Mesodermal cell (in vitro differentiated cells): ENCODE measurements around the gene RPF1.

Source experiments
- H3K27ac ChIP-seq: 2 replicates; pipeline ENCODE4 v1.7.0; 2013; ENCODE audit warnings: mild to moderate bottlenecking, low read depth, low read length, moderate library complexity; ENCODE audit not compliant: severe bottlenecking
- H3K36me3 ChIP-seq: 2 replicates; pipeline ENCODE4 v1.7.1; 2013; ENCODE audit warnings: mild to moderate bottlenecking, low read length, moderate library complexity; ENCODE audit not compliant: control insufficient read depth, insufficient read depth
- H3K4me1 ChIP-seq: one replicate; pipeline ENCODE4 v1.7.1; 2013; ENCODE audit warnings: mild to moderate bottlenecking, low read length; ENCODE audit not compliant: insufficient read depth, control insufficient read depth, poor library complexity, severe bottlenecking
- H3K4me3 ChIP-seq: 2 replicates; pipeline ENCODE4 v1.7.0; 2013; ENCODE audit warnings: low read length, control low read depth, mild to moderate bottlenecking; ENCODE audit not compliant: insufficient read depth, poor library complexity, severe bottlenecking; ENCODE audit errors: extremely low read depth
- H3K9me3 ChIP-seq: 2 replicates; pipeline ENCODE4 v1.7.1; 2013; ENCODE audit warnings: mild to moderate bottlenecking, low read length, moderate library complexity; ENCODE audit not compliant: control insufficient read depth
- WGBS, 2 experiments: methylation state at CpG; one replicate each; pipeline ENCODE4 v1.1.5; 2013; ENCODE audit warnings: missing lambda C conversion rate in 2 of 2; ENCODE audit not compliant: insufficient coverage in 2 of 2; 5-methylcytosine and 5-hydroxymethylcytosine counted together

The RPF1 gene

DNA sequence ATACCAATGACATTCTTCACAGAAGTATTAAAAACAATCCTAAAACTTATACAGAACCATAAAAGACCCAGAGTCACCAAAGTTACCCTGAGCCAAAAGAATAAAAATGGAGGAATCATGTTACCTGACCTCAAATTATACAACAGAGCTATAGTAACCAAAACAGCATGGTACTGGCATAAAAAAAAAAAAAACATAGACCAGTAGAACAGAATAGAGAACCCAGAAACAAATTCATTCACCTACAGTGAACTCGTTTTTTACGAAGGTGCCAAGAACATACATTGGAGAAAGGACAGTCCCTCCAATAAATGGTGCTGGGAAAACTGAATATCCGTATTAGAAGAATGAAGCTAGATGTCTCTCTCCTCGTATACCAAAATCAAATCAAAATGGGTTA lies 30.0 kb downstream of the RPF1 start:
- 88% methylated on average over 4 of the region's 4 CpGs; no CpG with 5 or more reads in 1 of the 2 experiments for WGBS, 2 experiments
- Histone ChIP-seq H3K4me3 (no peak overlapping the region), H3K27ac (no peak overlapping the region), H3K4me1 (peaks cover 8% of the 10 kb centered on the region), H3K36me3 (peaks cover 8% of the 10 kb centered on the region), H3K9me3 (peaks cover 21% of the 10 kb centered on the region)

DNA sequence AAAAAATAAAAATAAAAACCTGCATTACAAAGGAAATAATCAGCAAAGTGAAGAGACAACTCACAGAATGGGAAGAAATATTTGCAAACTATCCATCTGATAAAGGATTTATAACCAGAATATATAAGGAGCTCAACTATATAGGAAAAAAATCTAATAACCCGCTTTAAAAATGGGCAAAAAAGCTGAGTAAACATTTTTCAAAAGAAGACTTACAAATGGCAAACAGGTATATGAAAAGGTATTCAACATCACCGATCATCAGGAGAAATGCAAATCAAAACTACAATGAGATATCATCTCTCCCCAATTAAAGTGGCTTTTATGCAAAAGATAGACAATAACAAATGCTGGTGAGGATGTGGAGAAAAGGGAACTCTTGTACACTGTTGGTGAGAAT lies 31.1 kb downstream of the RPF1 start:
- Histone ChIP-seq H3K9me3 (peaks cover 21% of the 10 kb centered on the region), H3K36me3 (peaks cover 8% of the 10 kb centered on the region), H3K4me3 (no peak overlapping the region), H3K27ac (no peak overlapping the region), H3K4me1 (peaks cover 3% of the 10 kb centered on the region)
- WGBS, 2 experiments: no CpG with 5 or more reads among the region's 2 CpGs

GRCh38 chr1:84510668-84511067 lies 31.6 kb downstream of the RPF1 start:
- Histone ChIP-seq H3K9me3 (peaks cover 21% of the 10 kb centered on the region), H3K4me3 (no peak overlapping the region), H3K36me3 (peaks cover 8% of the 10 kb centered on the region), H3K4me1 (peaks cover 3% of the 10 kb centered on the region), H3K27ac (no peak overlapping the region)
- 100% methylated on average over 2 of the region's 3 CpGs; no CpG with 5 or more reads in 1 of the 2 experiments for WGBS, 2 experiments

DNA sequence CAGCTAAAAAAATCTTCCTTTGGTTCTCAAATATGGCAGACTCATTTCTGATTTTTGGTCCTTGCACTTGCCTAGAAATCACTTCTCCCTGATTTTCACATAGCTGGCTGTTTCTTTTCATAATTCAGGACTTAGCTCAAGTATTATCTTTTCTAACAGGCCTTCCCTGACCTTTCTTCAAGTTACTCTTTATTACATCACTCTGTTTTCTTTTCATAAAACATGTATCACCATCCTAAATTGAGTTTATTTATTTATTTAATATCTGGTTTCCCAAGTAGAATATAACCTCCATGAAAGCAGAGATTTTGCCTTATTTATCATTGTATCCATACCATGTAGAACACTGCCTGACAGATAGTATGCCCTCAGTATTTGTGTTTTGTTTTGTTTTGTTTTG lies 45.5 kb downstream of the RPF1 start:
- Histone ChIP-seq H3K4me1 (no peaks in the 10 kb centered on the region), H3K4me3 (no peak overlapping the region), H3K36me3 (no peaks in the 10 kb centered on the region), H3K9me3 (no peaks in the 10 kb centered on the region), H3K27ac (no peak overlapping the region)

DNA sequence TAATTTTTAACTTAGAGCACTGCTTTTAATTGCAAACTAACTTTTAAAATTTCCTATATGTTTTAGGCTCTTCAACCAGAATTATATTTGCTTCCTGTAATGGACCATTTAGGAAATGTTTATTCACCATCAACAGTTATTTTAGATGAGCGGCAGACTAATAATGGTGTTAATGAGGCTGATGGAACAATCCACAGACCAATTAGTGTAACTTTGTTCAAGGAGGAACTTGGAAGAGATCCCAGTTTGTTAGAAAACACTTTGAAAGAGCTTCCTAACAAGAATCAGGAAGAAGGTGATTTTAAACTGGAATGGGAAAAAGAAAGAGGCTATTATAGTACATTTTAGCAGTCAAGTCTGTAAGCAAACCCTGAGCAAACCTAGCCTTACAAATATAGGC lies 46.7 kb downstream of the RPF1 start:
- no CpG with 5 or more reads among the region's 1 CpG for WGBS, 2 experiments
- Histone ChIP-seq H3K9me3 (no peaks in the 10 kb centered on the region), H3K4me3 (no peak overlapping the region), H3K27ac (no peak overlapping the region), H3K36me3 (no peaks in the 10 kb centered on the region), H3K4me1 (no peaks in the 10 kb centered on the region)

DNA sequence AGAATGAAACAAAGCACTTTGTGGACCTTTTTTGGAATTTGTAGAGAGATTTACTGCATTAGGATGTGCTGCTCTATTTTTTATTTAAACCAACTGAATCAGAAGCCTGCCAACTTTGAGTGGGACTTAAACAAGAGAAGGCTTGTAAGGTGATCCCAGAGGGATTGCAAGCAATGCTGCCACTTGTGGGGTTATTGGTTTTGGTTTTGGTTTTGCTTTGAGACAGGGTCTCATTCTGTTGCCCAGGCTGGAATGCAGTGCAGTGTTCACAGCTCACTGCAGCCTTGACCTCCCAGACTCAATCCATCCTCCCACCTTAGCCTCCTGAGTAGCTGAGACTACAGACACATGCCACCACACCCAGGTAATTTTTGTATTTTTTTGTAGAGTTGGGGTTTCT lies 59.5 kb downstream of the RPF1 start:
- no peaks in the 10 kb centered on the region for H3K9me3 ChIP-seq
- no peaks in the 10 kb centered on the region for H3K36me3 ChIP-seq
- H3K4me1 ChIP-seq: no peaks in the 10 kb centered on the region
- no peak overlapping the region for H3K4me3 ChIP-seq
- no peak overlapping the region for H3K27ac ChIP-seq

DNA sequence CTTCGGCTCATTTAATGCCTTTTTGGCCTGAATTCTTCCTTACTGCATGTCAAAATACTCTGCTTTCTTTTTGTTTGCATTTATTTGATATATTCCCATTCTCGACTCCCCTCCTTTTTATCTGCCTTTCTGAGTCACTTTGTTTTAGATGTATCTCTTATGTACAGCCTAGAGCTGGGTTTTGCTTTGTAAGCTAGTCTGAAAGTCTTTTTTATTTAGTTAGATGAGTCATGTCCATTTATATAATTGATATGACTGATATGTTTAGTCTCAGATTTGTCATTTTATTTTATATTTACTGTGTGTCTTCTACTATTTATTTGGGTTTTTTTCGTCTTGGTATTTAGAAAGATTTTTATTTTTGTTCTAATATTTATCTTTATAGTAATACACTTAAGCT lies 60.9 kb downstream of the RPF1 start:
- no peak overlapping the region for H3K27ac ChIP-seq
- no peak overlapping the region for H3K4me3 ChIP-seq
- no CpG with 5 or more reads among the region's 3 CpGs for WGBS, 2 experiments
- no peaks in the 10 kb centered on the region for H3K9me3 ChIP-seq
- no peaks in the 10 kb centered on the region for H3K4me1 ChIP-seq
- H3K36me3 ChIP-seq: no peaks in the 10 kb centered on the region

DNA sequence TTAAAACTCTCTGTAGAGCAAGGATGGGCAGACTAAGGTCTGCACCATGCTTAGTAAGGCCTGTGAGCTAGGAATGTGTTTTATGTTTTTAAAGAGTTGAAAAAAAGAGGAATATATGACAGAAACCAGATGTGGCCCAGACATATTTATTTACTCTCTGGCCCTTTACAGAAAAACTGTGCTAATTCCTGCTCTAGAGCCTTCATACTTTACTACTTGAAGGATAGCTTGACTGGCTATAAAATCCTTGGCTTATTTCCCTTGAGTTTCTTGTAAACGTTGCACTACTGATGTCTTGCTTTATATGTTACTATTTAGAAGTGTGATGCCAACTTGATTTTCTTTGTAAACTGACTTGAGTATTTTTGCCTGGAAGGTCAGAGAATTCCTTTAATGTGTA lies 61.7 kb downstream of the RPF1 start:
- H3K36me3 ChIP-seq: no peaks in the 10 kb centered on the region
- H3K4me3 ChIP-seq: no peak overlapping the region
- no peaks in the 10 kb centered on the region for H3K9me3 ChIP-seq
- H3K4me1 ChIP-seq: no peaks in the 10 kb centered on the region
- H3K27ac ChIP-seq: peak overlapping the region; percentile 25
- 83 to 91% methylated on average over 1 of the region's 1 CpG for WGBS, 2 experiments

DNA sequence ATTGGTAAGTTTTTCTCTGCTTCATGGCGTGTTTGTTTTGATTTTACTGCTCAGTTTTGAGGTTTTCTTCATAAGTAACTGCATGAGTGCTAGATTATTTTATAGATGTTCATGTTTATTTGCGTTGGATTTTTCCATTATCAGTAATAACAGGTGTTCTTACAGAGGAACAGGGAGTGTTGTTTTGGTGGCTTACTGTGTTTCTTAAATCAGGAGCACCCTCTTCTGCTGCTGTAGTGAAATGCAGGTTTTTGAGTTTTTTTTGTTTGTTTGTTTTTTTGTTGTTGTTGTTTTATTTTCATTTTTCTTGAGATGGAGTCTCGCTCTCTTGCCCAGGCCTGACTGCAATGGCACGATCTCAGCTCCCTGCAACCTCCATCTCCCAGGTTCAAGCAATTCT lies 62.6 kb downstream of the RPF1 start:
- WGBS, 2 experiments: 93 to 100% methylated on average over 1 to 2 of the region's 4 CpGs

More for the DNA sequence above, 62.6 kb downstream of the RPF1 start:
- H3K36me3 ChIP-seq: no peaks in the 10 kb centered on the region
- H3K9me3 ChIP-seq: no peaks in the 10 kb centered on the region
- no peak overlapping the region for H3K4me3 ChIP-seq
- H3K4me1 ChIP-seq: no peaks in the 10 kb centered on the region
- H3K27ac ChIP-seq: no peak overlapping the region
